Measurements from ENCODE around the gene CRY2. TPM values are rescaled to one million over a fixed set of nuclear protein-coding genes. Genes with fewer than 3 reads are reported as not detected.
A peak's percentile ranks its signal among the peaks of the same experiment; 100 is the strongest.

CRY2 gene
- total and polyA plus RNA-seq, 2 of the 13 experiments (the other 11 are each of a cell fraction or from before 2014, with no cell fraction given) = 10.1 to 12.2 TPM

DNA sequence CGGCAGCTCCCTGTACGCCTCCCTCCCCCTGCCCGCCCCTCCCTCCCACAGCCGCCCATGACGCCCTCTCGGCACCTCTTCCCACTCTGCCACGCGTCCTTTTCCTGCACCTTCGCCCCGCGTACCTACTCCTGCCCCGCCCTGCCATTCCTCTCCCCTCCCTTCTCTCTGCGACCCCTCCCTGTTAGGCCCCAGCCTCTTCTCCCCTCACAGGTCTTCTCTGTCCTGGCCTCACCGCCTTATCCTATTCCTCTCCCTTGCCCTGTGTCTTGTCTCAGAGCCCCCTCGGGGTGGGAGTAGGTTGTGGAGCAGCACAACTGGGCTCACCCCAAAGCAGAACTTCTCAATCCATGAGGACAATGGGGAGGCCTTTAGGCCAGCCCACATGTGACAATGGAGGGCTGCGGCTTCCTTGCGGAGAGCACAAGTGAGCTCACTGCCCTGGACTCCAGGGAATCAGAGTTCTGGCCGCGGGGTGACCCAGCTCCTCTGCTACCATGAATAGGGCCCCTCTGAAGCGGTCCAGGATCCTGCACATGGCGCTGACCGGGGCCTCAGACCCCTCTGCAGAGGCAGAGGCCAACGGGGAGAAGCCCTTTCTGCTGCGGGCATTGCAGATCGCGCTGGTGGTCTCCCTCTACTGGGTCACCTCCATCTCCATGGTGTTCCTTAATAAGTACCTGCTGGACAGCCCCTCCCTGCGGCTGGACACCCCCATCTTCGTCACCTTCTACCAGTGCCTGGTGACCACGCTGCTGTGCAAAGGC is 41.8 kb upstream of the CRY2 start (continued):
- TF ChIP-seq TBX2 (CRISPR knock-in tag; IDR thresholded peaks at IDR 0.05; ENCODE audit: borderline replicate concordance) (0 out of 2 replicates have a peak, but pooled peaks have one; percentile 4), ETV6 (CRISPR knock-in tag; conservative IDR thresholded peaks at IDR 0.05) (no peak)

DNA sequence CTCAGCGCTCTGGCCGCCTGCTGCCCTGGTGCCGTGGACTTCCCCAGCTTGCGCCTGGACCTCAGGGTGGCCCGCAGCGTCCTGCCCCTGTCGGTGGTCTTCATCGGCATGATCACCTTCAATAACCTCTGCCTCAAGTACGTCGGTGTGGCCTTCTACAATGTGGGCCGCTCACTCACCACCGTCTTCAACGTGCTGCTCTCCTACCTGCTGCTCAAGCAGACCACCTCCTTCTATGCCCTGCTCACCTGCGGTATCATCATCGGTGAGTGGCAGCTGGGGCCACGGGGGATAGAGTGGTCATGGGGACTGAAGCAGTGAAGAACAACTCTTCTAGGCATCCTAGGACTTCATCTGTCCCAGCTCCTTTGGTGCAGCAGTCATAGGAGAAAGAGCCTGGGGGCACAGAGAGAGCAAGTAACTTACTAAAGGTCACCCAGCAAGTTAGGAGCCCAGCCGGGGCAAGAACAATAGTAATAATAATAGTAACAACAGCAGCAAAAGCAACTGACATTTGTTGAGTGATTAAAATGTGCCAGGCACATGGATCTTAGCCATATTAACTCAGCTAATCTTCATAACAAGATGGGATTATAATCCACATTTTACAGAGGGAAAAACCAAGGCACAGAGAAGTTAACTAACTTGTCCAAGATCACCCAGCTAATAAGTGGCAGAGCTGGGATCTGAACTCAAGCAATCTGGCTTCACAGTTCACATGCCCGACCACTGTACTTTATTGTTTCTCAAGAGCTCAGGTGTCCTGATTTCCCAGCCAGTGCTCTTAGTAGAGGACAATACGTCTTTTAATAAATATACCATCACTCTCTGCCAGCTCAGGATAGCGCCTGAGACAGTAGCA is 41.0 kb upstream of the CRY2 start:
- Histone ChIP-seq H3K27me3 (ENCODE audit: control insufficient read depth in 1 of 2, insufficient read depth in 2 of 2, low read length in 2 of 2) (peaks cover 0 to 16% of the 10 kb centered on the region in 2 experiments; a peak in 1 of 5 replicates), H3K4me2 (ENCODE audit: low read depth, low read length) (peak overlapping the region; percentile 93), H3K4me3 (replicated peaks in 1 of 3; ENCODE audit: insufficient read depth in 1 of 3, low read depth in 2 of 3, low read length in 3 of 3) (peak overlapping the region; percentile 81 to 89 (median 82); a peak in 5 of 6 replicates), H3K9ac (ENCODE audit: insufficient read depth, low read depth, low read length) (peak overlapping the region; percentile 80), H3K9me3 (ENCODE audit: low read length) (no peaks in the 10 kb centered on the region), H3K27ac (ENCODE audit: extremely low read length, insufficient read depth, low read length) (peak overlapping the region; percentile 79), H4K20me1 (ENCODE audit: insufficient read depth, low read length) (no peaks in the 10 kb centered on the region; the same call in none of the 2 replicates), H2AFZ (ENCODE audit: low read length) (no peak overlapping the region), H3K79me2 (ENCODE audit: insufficient read depth, low read length) (peaks cover 11% of the 10 kb centered on the region), H3K36me3 (replicated peaks in 1 of 2; ENCODE audit: control insufficient read depth in 1 of 2, insufficient read depth in 2 of 2, low read length in 2 of 2) (peaks cover 1 to 16% of the 10 kb centered on the region in 2 experiments; a peak in 2 of 5 replicates), H3K4me1 (ENCODE audit: insufficient read depth, low read length) (peaks cover 37% of the 10 kb centered on the region)
- DNase-seq (ENCODE audit: low spot score) = no peak
- intact Hi-C loops (cut with micrococcal nuclease; ENCODE audit: unreplicated experiment) = no loop called here
- no peak; the same call in 1 of the 3 replicates for ATAC-seq
- no TSS peak for BruUV-seq (replicated peaks)
- in situ Hi-C loops (cut with HindIII; ENCODE audit: extremely low pct_ligation_motif_present, low pct_unique_long_range_greater_than_20kb) = no loop called here
- 34% methylated on average over 12 of the region's 20 CpGs for WGBS (ENCODE audit: low lambda C conversion rate)
- ChIA-PET POLR2A (interaction anchor here (1.5 to 4.1 kb wide), 2 partner anchors 13 to 41 kb away, joined by 6 to 14 read pairs; partner anchors contain the start of gene CRY2), CTCF (ENCODE audit: low intra/inter-chr PET ratio, low total read pairs) (no interaction called here)
- FAIRE-seq = no peak
- TF ChIP-seq, protein P1, sequence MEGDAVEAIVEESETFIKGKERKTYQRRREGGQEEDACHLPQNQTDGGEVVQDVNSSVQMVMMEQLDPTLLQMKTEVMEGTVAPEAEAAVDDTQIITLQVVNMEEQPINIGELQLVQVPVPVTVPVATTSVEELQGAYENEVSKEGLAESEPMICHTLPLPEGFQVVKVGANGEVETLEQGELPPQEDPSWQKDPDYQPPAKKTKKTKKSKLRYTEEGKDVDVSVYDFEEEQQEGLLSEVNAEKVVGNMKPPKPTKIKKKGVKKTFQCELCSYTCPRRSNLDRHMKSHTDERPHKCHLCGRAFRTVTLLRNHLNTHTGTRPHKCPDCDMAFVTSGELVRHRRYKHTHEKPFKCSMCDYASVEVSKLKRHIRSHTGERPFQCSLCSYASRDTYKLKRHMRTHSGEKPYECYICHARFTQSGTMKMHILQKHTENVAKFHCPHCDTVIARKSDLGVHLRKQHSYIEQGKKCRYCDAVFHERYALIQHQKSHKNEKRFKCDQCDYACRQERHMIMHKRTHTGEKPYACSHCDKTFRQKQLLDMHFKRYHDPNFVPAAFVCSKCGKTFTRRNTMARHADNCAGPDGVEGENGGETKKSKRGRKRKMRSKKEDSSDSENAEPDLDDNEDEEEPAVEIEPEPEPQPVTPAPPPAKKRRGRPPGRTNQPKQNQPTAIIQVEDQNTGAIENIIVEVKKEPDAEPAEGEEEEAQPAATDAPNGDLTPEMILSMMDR (CRISPR knock-in tag; IDR thresholded peaks at IDR 0.05) = 0 out of 2 replicates have a peak, but pooled peaks have one; percentile 7
- TF ChIP-seq ZBTB7B (CRISPR knock-in tag; IDR thresholded peaks at IDR 0.05) (0 out of 2 replicates have a peak, but pooled peaks have one; percentile 7), ZNF263 (CRISPR knock-in tag; IDR thresholded peaks at IDR 0.05) (0 out of 2 replicates have a peak, but pooled peaks have one; percentile 20), PAX8 (CRISPR knock-in tag; IDR thresholded peaks at IDR 0.05; ENCODE audit: borderline replicate concordance) (no peak), FOSL2 (CRISPR knock-in tag; IDR thresholded peaks at IDR 0.05) (no peak), POLR2AphosphoS2 (IDR thresholded peaks at IDR 0.05; ENCODE audit: low read depth, low read length) (no peak), ISX (CRISPR knock-in tag; conservative IDR thresholded peaks at IDR 0.05) (0 out of 2 replicates have a peak, but pooled peaks have one; percentile 15), MED1 (CRISPR knock-in tag; IDR thresholded peaks at IDR 0.05) (peak; percentile 28; the same call in 1 of the 2 replicates), SALL1 (CRISPR knock-in tag; IDR thresholded peaks at IDR 0.05) (peak; percentile 37; the same call in 1 of the 2 replicates), PRMT3 (CRISPR knock-in tag; IDR thresholded peaks at IDR 0.05; ENCODE audit: borderline replicate concordance, low read depth) (0 out of 2 replicates have a peak, but pooled peaks have one; percentile 12)
- TF ChIP-seq, protein P2, sequence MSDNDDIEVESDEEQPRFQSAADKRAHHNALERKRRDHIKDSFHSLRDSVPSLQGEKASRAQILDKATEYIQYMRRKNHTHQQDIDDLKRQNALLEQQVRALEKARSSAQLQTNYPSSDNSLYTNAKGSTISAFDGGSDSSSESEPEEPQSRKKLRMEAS (IDR thresholded peaks at IDR 0.05) = peak; percentile 66; the same call in 1 of the 2 replicates
- TF ChIP-seq, protein P3, sequence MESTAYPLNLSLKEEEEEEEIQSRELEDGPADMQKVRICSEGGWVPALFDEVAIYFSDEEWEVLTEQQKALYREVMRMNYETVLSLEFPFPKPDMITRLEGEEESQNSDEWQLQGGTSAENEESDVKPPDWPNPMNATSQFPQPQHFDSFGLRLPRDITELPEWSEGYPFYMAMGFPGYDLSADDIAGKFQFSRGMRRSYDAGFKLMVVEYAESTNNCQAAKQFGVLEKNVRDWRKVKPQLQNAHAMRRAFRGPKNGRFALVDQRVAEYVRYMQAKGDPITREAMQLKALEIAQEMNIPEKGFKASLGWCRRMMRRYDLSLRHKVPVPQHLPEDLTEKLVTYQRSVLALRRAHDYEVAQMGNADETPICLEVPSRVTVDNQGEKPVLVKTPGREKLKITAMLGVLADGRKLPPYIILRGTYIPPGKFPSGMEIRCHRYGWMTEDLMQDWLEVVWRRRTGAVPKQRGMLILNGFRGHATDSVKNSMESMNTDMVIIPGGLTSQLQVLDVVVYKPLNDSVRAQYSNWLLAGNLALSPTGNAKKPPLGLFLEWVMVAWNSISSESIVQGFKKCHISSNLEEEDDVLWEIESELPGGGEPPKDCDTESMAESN (CRISPR knock-in tag; conservative IDR thresholded peaks at IDR 0.05) = 0 out of 2 replicates have a peak, but pooled peaks have one; percentile 43

Data from HepG2 (cell line).